ENCODE measurements around the gene PCDH17.

The PCDH17 gene

GRCh38 chr13:57632276-57633140 lies 964 bp downstream of the PCDH17 start:
- Mint-ChIP-seq H3K9me3 (peaks cover 6% of the 10 kb centered on the region), H3K36me3 (ENCODE audit: low read depth) (peaks cover 11% of the 10 kb centered on the region), H3K4me1 (peaks cover 42% of the 10 kb centered on the region), H3K4me3 (peak overlapping the region; percentile 67), H3K27ac (no peak overlapping the region), H3K27me3 (peaks cover 67% of the 10 kb centered on the region)
- ATAC-seq, result no peak
- DNase-seq, result peak; percentile 2

- ATAC-seq (no peak), DNase-seq (no peak)
- Mint-ChIP-seq H3K27me3 (peaks cover 64% of the 10 kb centered on the region), H3K4me3 (peak overlapping the region; percentile 40), H3K9me3 (peaks cover 6% of the 10 kb centered on the region), H3K4me1 (peaks cover 40% of the 10 kb centered on the region), H3K27ac (no peak overlapping the region), H3K36me3 (ENCODE audit: low read depth) (peaks cover 11% of the 10 kb centered on the region)
Observed at GRCh38 chr13:57633141-57633949, 1.8 kb downstream of the PCDH17 start.

- Mint-ChIP-seq H3K27me3 (peaks cover 55% of the 10 kb centered on the region), H3K4me1 (peaks cover 34% of the 10 kb centered on the region), H3K4me3 (peak overlapping the region; percentile 40), H3K27ac (no peak overlapping the region), H3K9me3 (peaks cover 6% of the 10 kb centered on the region), H3K36me3 (ENCODE audit: low read depth) (peaks cover 11% of the 10 kb centered on the region)
- DNase-seq (peak; percentile 1), ATAC-seq (no peak)
Observed at GRCh38 chr13:57633950-57634838, 2.6 kb downstream of the PCDH17 start.

GRCh38 chr13:57634839-57635165 lies 3.3 kb downstream of the PCDH17 start:
- DNase-seq, result no peak
- no peak for ATAC-seq
- Mint-ChIP-seq H3K36me3 (ENCODE audit: low read depth) (peaks cover 10% of the 10 kb centered on the region), H3K9me3 (peaks cover 6% of the 10 kb centered on the region), H3K4me1 (peaks cover 29% of the 10 kb centered on the region), H3K4me3 (no peak overlapping the region), H3K27me3 (peaks cover 49% of the 10 kb centered on the region), H3K27ac (no peak overlapping the region)

- Mint-ChIP-seq H3K4me3 (no peak overlapping the region), H3K27ac (no peak overlapping the region), H3K9me3 (peaks cover 6% of the 10 kb centered on the region), H3K27me3 (peaks cover 41% of the 10 kb centered on the region), H3K4me1 (peaks cover 23% of the 10 kb centered on the region), H3K36me3 (ENCODE audit: low read depth) (peaks cover 6% of the 10 kb centered on the region)
- DNase-seq (no peak), ATAC-seq (no peak)
Observed at GRCh38 chr13:57635541-57636085, 4.1 kb downstream of the PCDH17 start.

- peaks cover 6% of the 10 kb centered on the region for H3K9me3 Mint-ChIP-seq
Observed at GRCh38 chr13:57636816-57637215, 5.3 kb downstream of the PCDH17 start.

GRCh38 chr13:57637515-57637914 lies 6.0 kb downstream of the PCDH17 start:
- no peak overlapping the region for H3K27ac Mint-ChIP-seq
- ATAC-seq (no peak), DNase-seq (no peak)
- peaks cover 6% of the 10 kb centered on the region for H3K9me3 Mint-ChIP-seq
- peaks cover 7% of the 10 kb centered on the region for H3K4me1 Mint-ChIP-seq
- H3K27me3 Mint-ChIP-seq, result peaks cover 22% of the 10 kb centered on the region
- H3K36me3 Mint-ChIP-seq (ENCODE audit: low read depth), result peaks cover 6% of the 10 kb centered on the region
- H3K4me3 Mint-ChIP-seq, result no peak overlapping the region

More at GRCh38 chr13:57636816-57637215, 5.3 kb downstream of the PCDH17 start:
- H3K4me3 Mint-ChIP-seq, result no peak overlapping the region
- DNase-seq (no peak), ATAC-seq (no peak)
- peaks cover 6% of the 10 kb centered on the region for H3K36me3 Mint-ChIP-seq (ENCODE audit: low read depth)
- peaks cover 29% of the 10 kb centered on the region for H3K27me3 Mint-ChIP-seq
- H3K4me1 Mint-ChIP-seq, result peaks cover 11% of the 10 kb centered on the region
- no peak overlapping the region for H3K27ac Mint-ChIP-seq

- DNase-seq (no peak), ATAC-seq (no peak)
- Mint-ChIP-seq H3K9me3 (peaks cover 3% of the 10 kb centered on the region), H3K4me3 (no peak overlapping the region), H3K27ac (no peak overlapping the region), H3K4me1 (peaks cover 3% of the 10 kb centered on the region), H3K36me3 (ENCODE audit: low read depth) (peaks cover 3% of the 10 kb centered on the region), H3K27me3 (peaks cover 14% of the 10 kb centered on the region)
Observed at GRCh38 chr13:57638186-57638890, 6.8 kb downstream of the PCDH17 start.

- ATAC-seq (no peak), DNase-seq (no peak)
- H3K27ac Mint-ChIP-seq, result no peak overlapping the region
- H3K27me3 Mint-ChIP-seq, result peaks cover 1% of the 10 kb centered on the region
- H3K4me1 Mint-ChIP-seq, result no peaks in the 10 kb centered on the region
- H3K36me3 Mint-ChIP-seq (ENCODE audit: low read depth), result no peaks in the 10 kb centered on the region
- no peak overlapping the region for H3K4me3 Mint-ChIP-seq
- H3K9me3 Mint-ChIP-seq, result no peaks in the 10 kb centered on the region
Observed at GRCh38 chr13:57640607-57641006, 9.1 kb downstream of the PCDH17 start.

- Mint-ChIP-seq H3K9me3 (no peaks in the 10 kb centered on the region), H3K27ac (no peak overlapping the region), H3K4me3 (no peak overlapping the region), H3K27me3 (no peaks in the 10 kb centered on the region), H3K36me3 (ENCODE audit: low read depth) (no peaks in the 10 kb centered on the region), H3K4me1 (no peaks in the 10 kb centered on the region)
- DNase-seq (no peak), ATAC-seq (no peak)
Observed at GRCh38 chr13:57641051-57641450, 9.5 kb downstream of the PCDH17 start.

GRCh38 chr13:57644106-57644505 lies 12.6 kb downstream of the PCDH17 start:
- Mint-ChIP-seq H3K9me3 (no peaks in the 10 kb centered on the region), H3K27ac (no peak overlapping the region), H3K4me3 (no peak overlapping the region), H3K27me3 (no peaks in the 10 kb centered on the region), H3K36me3 (ENCODE audit: low read depth) (no peaks in the 10 kb centered on the region), H3K4me1 (no peaks in the 10 kb centered on the region)
- DNase-seq (no peak), ATAC-seq (no peak)

- Mint-ChIP-seq H3K4me3 (no peak overlapping the region), H3K27me3 (no peaks in the 10 kb centered on the region), H3K9me3 (peaks cover 2% of the 10 kb centered on the region), H3K36me3 (ENCODE audit: low read depth) (no peaks in the 10 kb centered on the region), H3K4me1 (no peaks in the 10 kb centered on the region), H3K27ac (no peak overlapping the region)
- ATAC-seq (no peak), DNase-seq (no peak)
Observed at GRCh38 chr13:57653229-57653989, 21.9 kb downstream of the PCDH17 start.

GRCh38 chr13:57665481-57665880 lies 33.9 kb downstream of the PCDH17 start:
- no peak for ATAC-seq
- Mint-ChIP-seq H3K4me3 (no peak overlapping the region), H3K27me3 (no peaks in the 10 kb centered on the region), H3K4me1 (no peaks in the 10 kb centered on the region), H3K27ac (no peak overlapping the region), H3K9me3 (peaks cover 8% of the 10 kb centered on the region), H3K36me3 (ENCODE audit: low read depth) (no peaks in the 10 kb centered on the region)
- no peak for DNase-seq
